Measurements from ENCODE around the gene RFC4. TPM values are rescaled to one million over a fixed set of nuclear protein-coding genes. Genes with fewer than 3 reads are reported as not detected.

RFC4 gene
- total and polyA plus RNA-seq, 2 of the 4 experiments (the other 2 are of a cell fraction) = 19.5 to 27.9 TPM

DNA sequence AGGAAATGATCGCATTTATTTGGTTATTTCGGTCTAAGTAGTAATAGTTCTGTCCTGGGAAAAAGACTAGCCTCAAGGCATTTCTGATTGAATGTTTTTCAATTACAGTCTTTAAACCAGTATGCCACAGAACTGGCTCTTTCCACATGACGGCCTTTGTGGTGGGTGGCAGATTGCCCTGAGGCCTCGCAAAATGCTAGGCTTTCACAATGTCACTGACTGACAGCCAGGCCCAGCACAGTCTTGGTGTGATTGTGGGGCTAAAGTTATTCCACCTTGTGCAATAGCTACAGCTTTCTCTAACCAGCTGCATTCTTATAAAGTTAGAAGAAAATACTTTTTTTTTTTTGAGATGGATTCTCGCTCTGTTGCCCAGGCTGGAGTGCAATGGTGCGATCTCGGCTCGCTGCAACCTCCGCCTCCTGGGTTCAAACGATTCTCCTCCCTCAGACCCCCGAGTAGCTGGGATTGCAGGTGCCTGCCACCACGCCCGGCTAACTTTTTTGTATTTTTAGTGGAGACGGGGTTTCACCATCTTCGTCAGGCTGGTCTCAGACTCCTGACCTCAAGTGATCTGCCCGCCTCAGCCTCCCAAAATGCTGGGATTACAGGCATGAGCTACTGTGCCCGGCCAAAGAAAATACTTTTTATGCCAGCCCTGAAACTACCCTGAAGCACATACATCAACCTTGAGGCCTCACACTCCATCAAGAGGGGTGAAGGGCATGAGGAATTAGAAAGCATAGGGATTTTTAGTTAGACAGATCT, 33.8 kb upstream of the RFC4 start:
- no CpG with 5 or more reads among the region's 17 CpGs for WGBS, 2 experiments (ENCODE audit: extremely low coverage in 2 of 2, insufficient read length in 1 of 2)
- in situ Hi-C loops (cut with MboI; ENCODE audit: low sequenced_read_pairs) = loop anchor here (10.0 kb wide), 1 partner anchor 325 kb away; no protein-coding TSS in a partner anchor
- no peaks in the 10 kb centered on the region for H3K9me1 ChIP-seq (ENCODE audit: insufficient read depth, low read length)
- H4K8ac ChIP-seq (ENCODE audit: low read depth in 2 of 2, low read length in 2 of 2) = no peak overlapping the region
- H2BK5ac ChIP-seq (ENCODE audit: low read depth, low read length, poor library complexity, severe bottlenecking) = no peak overlapping the region
- H3K4ac ChIP-seq (ENCODE audit: low read depth, low read length) = no peak overlapping the region
- no peak for ATAC-seq (ENCODE audit: low read depth)
- intact Hi-C loops (cut with micrococcal nuclease) = loop anchor here (10.0 kb wide), 3 partner anchors 475 to 865 kb away; partner anchors contain the start of genes RTP2 and SST
- H4K20me1 ChIP-seq (ENCODE audit: insufficient read depth, low read length) = no peaks in the 10 kb centered on the region
- H3K14ac ChIP-seq (replicated peaks; ENCODE audit: low read depth, low read length) = no peak overlapping the region
- no peak overlapping the region for H3K23ac ChIP-seq (ENCODE audit: low read depth, low read length)
- H3K9ac ChIP-seq (ENCODE audit: low read depth, low read length) = no peak overlapping the region
- H3K9me3 ChIP-seq (ENCODE audit: control insufficient read depth, insufficient read depth, low read length) = no peaks in the 10 kb centered on the region
- H3K4me3 ChIP-seq (ENCODE audit: insufficient read depth, low read depth, low read length) = no peak overlapping the region
- no peaks in the 10 kb centered on the region for H3K4me1 ChIP-seq (ENCODE audit: control insufficient read depth, insufficient read depth, low read length)
- H2BK15ac ChIP-seq (ENCODE audit: low read depth, low read length) = no peak overlapping the region
- CTCF ChIA-PET = no interaction called here
- TF ChIP-seq RFX5 (IDR thresholded peaks at IDR 0.05; ENCODE audit: low read depth, low read length) (no peak), MAZ (IDR thresholded peaks at IDR 0.05; ENCODE audit: borderline replicate concordance, low read depth, low read length) (no peak), POLR2A (IDR thresholded peaks at IDR 0.05; ENCODE audit: low read depth, low read length) (no peak), NFE2L2 (IDR thresholded peaks at IDR 0.05; ENCODE audit: low read depth, low read length) (no peak), MAFK (IDR thresholded peaks at IDR 0.05; ENCODE audit: low read depth, low read length) (no peak), CHD1 (IDR thresholded peaks at IDR 0.05; ENCODE audit: low read depth, low read length) (no peak), MXI1 (IDR thresholded peaks at IDR 0.05; ENCODE audit: borderline replicate concordance, low read depth, low read length) (no peak), FOS (IDR thresholded peaks at IDR 0.05; ENCODE audit: low read depth, low read length) (no peak), RCOR1 (IDR thresholded peaks at IDR 0.05; ENCODE audit: insufficient replicate concordance, low read length) (no peak), SMC3 (IDR thresholded peaks at IDR 0.05; ENCODE audit: low read depth, low read length) (no peak), BHLHE40 (IDR thresholded peaks at IDR 0.05; ENCODE audit: low read depth, low read length) (no peak), CEBPB (IDR thresholded peaks at IDR 0.05; ENCODE audit: low read depth, low read length) (no peak), RAD21 (IDR thresholded peaks at IDR 0.05; ENCODE audit: low read length) (no peak)
- TF ChIP-seq, protein P1, sequence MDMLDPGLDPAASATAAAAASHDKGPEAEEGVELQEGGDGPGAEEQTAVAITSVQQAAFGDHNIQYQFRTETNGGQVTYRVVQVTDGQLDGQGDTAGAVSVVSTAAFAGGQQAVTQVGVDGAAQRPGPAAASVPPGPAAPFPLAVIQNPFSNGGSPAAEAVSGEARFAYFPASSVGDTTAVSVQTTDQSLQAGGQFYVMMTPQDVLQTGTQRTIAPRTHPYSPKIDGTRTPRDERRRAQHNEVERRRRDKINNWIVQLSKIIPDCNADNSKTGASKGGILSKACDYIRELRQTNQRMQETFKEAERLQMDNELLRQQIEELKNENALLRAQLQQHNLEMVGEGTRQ (IDR thresholded peaks at IDR 0.05; ENCODE audit: low read depth, low read length) = no peak
- TF ChIP-seq, protein P2, sequence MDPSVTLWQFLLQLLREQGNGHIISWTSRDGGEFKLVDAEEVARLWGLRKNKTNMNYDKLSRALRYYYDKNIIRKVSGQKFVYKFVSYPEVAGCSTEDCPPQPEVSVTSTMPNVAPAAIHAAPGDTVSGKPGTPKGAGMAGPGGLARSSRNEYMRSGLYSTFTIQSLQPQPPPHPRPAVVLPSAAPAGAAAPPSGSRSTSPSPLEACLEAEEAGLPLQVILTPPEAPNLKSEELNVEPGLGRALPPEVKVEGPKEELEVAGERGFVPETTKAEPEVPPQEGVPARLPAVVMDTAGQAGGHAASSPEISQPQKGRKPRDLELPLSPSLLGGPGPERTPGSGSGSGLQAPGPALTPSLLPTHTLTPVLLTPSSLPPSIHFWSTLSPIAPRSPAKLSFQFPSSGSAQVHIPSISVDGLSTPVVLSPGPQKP (IDR thresholded peaks at IDR 0.05; ENCODE audit: borderline replicate concordance, low read depth, low read length) = no peak
- TF ChIP-seq, protein P3, sequence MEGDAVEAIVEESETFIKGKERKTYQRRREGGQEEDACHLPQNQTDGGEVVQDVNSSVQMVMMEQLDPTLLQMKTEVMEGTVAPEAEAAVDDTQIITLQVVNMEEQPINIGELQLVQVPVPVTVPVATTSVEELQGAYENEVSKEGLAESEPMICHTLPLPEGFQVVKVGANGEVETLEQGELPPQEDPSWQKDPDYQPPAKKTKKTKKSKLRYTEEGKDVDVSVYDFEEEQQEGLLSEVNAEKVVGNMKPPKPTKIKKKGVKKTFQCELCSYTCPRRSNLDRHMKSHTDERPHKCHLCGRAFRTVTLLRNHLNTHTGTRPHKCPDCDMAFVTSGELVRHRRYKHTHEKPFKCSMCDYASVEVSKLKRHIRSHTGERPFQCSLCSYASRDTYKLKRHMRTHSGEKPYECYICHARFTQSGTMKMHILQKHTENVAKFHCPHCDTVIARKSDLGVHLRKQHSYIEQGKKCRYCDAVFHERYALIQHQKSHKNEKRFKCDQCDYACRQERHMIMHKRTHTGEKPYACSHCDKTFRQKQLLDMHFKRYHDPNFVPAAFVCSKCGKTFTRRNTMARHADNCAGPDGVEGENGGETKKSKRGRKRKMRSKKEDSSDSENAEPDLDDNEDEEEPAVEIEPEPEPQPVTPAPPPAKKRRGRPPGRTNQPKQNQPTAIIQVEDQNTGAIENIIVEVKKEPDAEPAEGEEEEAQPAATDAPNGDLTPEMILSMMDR (conservative IDR thresholded peaks at IDR 0.05; ENCODE audit: low read depth, low read length) = no peak
- BruUV-seq (replicated peaks) = no TSS peak
- H2AFZ ChIP-seq (replicated peaks; ENCODE audit: low read length, poor library complexity) = no peak overlapping the region
- no peaks in the 10 kb centered on the region for H3K36me3 ChIP-seq (ENCODE audit: control insufficient read depth, insufficient read depth, low read length)
- H3K79me1 ChIP-seq (ENCODE audit: low read depth in 1 of 2, low read length in 2 of 2) = no peaks in the 10 kb centered on the region
- no peak overlapping the region for H3K56ac ChIP-seq (ENCODE audit: extremely low read depth, insufficient read depth, low read length)
- H2BK120ac ChIP-seq (ENCODE audit: low read depth, low read length) = no peak overlapping the region
- dilution Hi-C loops (cut with HindIII; ENCODE audit: low sequenced_read_pairs, unreplicated experiment) = no loop called here
- no peak overlapping the region for H2AK9ac ChIP-seq (replicated peaks; ENCODE audit: low read depth, low read length, poor library complexity)
- H4K91ac ChIP-seq (ENCODE audit: insufficient read depth, low read depth, low read length) = no peak overlapping the region
- POLR2A ChIA-PET (ENCODE audit: unreplicated experiment) = no interaction called here
- no peak overlapping the region for H3K27ac ChIP-seq (ENCODE audit: insufficient read depth, low read length)
- H3K4me2 ChIP-seq (ENCODE audit: low read depth, low read length) = no peak overlapping the region
- DNase-seq = no peak
- H4K5ac ChIP-seq (ENCODE audit: low read depth, low read length) = no peak overlapping the region
- no peak overlapping the region for H2AK5ac ChIP-seq (ENCODE audit: low read depth, low read length)
- no peak overlapping the region for H3K18ac ChIP-seq (ENCODE audit: low read depth, low read length)
- H2BK20ac ChIP-seq (ENCODE audit: low read depth, low read length) = no peak overlapping the region
- peaks cover 21% of the 10 kb centered on the region for H3K27me3 ChIP-seq (ENCODE audit: control insufficient read depth, insufficient read depth, low read length)
